Subcutaneous adipose tissue (tissue), 4 donors: ENCODE results near the gene ITGB3BP. TPM values are rescaled to one million over a fixed set of nuclear protein-coding genes. Genes with fewer than 3 reads are reported as not detected.

Source experiments
- CTCF ChIP-seq: fragments of 450-650 bp; IDR thresholded peaks from one replicate; pipeline ENCODE4 v1.5.1; 2016; ENCODE audit warnings: low read depth, mild to moderate bottlenecking, control low read depth, antibody characterized with exemption, moderate library complexity
- total RNA-seq, 4 donors: library from RNA; depleted of rRNA; stranded (reverse); fragments of >200 nt; gene quantifications; one replicate each; pipeline ENCODE4 v1.1.0, GENCODE V29; 2016

The ITGB3BP gene
- total RNA-seq, 4 donors from 2014 or later, result 9.2 to 10.2 (median 9.9) TPM

GRCh38 chr1:63534406-63534805 is 11.4 kb upstream of the ITGB3BP start:
- TF ChIP-seq CTCF, result no peak

GRCh38 chr1:63533931-63534330 is 10.9 kb upstream of the ITGB3BP start:
- TF ChIP-seq CTCF, result no peak

GRCh38 chr1:63532727-63533126 is 9.7 kb upstream of the ITGB3BP start:
- no peak for TF ChIP-seq CTCF

GRCh38 chr1:63524201-63524600 is 1.2 kb upstream of the ITGB3BP start:
- TF ChIP-seq CTCF, result no peak

GRCh38 chr1:63523738-63524137 is 713 bp upstream of the ITGB3BP start:
- TF ChIP-seq CTCF, result no peak

- TF ChIP-seq CTCF, result no peak
Observed at GRCh38 chr1:63516629-63517028, 6.4 kb downstream of the ITGB3BP start.

- no peak for TF ChIP-seq CTCF
Observed at GRCh38 chr1:63512584-63512983, 10.4 kb downstream of the ITGB3BP start.
